ENCODE measurements around the gene DPCD.

The DPCD gene

DNA sequence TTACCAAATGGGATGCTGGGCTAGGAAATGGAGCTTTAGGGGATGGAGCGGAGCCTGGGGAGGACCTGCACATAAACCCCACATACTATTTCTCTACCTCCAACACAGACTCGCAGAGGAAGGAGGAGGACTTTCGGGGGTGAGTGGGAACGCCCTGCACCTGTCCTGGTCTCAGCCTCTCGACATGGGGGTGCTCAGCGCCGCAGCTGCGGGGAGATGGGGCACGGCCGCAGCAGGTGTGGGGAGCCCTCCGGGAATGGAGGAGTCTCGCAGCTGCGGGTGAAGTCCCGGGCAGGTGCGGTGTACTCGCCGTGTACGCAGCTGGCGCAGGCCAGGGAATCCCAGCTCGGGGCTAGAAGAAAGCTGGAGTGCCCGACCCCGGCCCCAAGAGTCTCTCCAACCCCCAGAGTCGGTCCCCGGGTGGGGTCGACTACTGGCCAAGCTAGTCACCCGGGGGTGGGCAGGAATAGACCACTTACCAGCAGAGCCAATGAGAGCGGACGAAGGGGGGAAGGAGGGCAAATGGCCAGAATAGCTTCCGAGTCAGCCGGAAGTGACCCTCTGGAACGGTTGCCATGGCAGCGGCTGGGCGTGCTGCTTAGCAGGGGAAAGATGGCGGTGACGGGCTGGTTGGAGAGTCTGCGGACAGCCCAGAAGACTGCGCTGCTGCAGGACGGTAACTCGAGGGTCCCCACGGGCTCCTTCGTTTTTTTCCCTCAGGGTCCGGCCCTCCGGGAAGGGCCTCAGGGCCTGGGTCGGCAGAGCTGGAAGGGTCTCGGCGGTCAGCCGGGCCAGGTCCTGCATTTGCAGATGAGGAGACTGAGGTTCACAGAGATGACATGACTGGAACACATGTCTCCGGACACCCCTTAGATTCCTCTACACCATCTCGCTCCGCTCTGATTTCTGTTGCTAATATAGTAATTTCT lies at the start of gene DPCD, which contains the start of gene POLL:
DPCD (plus strand) TSS at position 597 of the 929 bp plus-strand sequence; CDS start at position 613, 16 bp downstream.
POLL (minus strand) TSS at position 533 of the 929 bp plus-strand sequence. CDS start 897 bp downstream, outside the sequence.
- DNase-seq: peak; percentile 91

DNA sequence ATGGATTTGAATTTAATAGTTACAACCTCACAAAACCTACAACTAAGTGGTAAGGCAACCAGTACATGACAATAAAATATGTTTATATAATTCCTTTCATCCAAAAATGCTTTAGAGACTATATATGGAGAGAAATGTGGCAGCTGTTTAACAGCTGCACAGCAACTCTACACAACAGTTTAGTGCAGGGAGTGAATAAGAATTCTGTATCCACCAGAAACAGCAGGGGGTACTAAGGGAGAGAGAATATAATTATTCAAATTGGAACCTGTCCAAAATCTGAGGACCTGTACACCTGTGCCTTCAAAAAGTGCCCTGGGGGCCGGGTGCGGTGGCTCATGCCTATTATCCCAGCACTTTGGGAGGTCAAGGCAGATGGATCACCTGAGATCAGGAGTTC lies 49.7 kb upstream of the DPCD start:
- DNase-seq: no peak

DNA sequence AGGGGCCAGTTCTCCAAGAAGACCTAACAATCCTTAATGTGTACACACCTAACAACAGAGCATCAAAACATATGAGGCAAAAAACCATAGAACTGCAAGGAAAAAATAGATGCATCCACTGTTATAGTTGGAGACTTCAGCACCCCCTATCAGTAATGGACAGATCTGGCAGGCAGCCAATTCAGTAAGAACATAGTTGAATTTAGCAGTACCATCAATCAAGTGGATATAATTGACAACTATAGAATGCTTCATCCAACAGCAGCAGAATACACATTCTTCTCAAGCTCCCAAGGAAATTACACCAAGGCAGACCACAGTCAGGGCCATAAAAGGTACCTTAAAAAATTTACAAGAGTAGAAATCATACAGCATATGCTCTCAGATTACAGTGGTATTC lies 42.2 kb upstream of the DPCD start:
- no peak for DNase-seq

DNA sequence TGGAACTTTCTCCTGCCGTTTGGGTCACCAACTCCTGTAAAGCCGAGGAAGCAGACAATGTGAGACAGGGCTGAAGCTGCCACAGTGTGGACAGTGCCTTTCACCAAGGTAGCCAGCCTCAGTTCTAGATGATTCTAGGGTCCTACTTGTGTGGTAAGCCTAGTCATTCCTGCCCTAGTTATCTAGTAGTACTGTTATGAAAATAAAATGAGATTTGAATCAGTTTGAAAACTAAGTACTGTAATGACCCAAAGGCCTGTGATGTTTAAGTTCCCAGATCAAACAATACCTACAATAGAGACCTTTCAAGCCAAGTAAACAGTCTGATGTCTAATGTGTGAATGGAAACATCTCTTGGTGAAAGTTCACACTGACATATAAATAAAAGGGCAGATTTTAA lies 37.2 kb upstream of the DPCD start:
- DNase-seq: no peak

DNA sequence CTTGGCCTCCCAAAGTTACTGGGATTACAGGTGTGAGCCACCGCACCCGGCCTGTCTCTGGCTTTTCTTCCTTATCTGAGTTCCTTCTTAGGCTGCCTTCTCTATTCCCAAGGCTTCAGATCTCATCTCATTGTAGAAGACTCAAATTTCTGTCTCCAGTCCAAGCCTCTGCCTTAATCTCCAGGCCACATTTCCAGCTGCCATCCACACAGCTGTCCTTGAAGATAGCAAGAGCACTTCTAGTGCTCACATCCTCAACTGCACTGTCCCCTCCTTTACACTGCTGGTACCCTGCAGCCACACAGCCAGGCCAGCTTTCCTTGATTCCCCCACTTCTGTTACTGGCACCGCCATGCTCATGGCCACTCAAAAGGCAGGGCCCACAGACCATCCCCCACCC lies 35.7 kb upstream of the DPCD start:
- no peak for DNase-seq

DNA sequence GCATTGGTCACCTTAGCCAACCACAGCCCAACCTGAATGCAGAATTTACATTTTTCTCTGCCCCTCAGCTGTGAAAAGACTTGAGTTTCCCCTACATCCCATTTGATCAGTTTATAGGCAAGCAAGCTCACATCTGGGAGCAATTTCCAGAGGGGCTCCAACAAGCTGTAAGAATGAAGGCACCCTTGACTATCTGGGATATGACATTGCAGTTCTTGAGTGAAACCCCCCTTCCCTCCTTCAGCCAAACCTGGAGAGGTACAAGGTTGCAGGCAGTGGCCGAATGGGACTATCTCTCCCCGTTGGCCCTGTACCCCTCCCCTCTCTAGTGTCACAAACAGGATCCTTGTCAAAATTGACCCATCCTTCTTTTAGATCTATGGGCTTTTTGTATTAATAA lies 30.6 kb upstream of the DPCD start:
- no peak for DNase-seq

DNA sequence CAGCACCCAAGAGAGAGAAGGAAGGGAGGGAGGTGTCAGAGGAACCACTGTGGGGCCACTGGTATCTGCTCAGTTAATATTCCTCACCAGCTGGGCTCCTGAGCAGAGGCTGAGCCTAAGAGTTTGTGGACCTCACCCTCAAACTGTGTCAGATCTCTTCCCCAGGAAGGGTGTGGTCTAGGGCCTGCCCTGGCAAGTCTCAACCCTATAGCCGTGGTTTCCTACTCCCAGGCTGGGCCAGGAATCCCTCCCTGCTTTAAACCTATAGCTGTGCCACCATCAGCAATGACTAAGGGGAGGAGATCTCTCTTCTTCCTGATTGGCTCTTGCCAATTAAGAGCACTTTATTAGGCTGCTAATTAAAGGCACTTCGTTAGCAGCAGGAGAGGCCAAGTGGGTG lies 29.9 kb upstream of the DPCD start:
- no peak for DNase-seq

DNA sequence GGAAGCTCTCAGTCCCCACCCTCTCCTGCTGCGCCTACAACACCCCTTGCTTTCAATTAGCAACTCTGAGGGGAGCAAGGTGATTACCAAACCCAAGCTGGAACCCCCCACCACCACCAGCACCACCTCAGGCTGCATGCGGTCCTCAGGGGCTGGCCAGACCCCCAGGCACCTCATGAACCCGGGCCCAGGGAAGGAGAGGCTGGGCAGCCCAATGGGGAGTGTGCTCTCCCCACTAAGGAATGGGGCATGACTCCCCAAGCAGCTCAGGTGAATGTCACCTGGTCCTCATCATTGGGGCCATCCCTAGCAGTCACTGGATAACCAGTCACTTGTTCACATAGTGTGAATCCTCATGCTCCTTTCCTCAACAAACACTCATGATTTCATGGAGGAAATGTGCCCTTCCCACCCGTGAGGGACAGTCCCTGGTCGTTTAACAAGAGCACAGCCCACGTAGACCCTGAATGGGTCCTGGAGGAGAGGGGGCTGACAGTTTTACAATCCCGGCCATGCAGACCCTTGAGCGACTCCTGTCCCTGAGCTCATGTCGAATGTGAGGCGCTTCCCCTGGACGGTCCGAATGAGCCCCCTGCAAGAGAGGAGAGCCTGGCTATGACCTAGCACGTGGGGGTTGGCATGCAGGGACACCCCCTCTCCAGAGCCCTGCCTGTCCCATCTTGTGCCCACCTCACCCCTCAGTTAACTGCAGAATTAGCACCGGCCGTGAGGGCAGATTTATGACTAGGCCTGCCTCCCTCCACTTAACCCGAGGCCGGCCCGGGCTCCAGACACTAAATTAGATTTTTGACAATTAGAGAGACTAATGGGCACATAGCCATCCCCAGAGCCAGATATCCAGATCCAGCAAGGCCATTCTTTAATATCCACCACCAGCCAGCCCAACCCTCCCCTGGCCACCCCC lies 29.2 kb upstream of the DPCD start:
- no peak for DNase-seq

DNA sequence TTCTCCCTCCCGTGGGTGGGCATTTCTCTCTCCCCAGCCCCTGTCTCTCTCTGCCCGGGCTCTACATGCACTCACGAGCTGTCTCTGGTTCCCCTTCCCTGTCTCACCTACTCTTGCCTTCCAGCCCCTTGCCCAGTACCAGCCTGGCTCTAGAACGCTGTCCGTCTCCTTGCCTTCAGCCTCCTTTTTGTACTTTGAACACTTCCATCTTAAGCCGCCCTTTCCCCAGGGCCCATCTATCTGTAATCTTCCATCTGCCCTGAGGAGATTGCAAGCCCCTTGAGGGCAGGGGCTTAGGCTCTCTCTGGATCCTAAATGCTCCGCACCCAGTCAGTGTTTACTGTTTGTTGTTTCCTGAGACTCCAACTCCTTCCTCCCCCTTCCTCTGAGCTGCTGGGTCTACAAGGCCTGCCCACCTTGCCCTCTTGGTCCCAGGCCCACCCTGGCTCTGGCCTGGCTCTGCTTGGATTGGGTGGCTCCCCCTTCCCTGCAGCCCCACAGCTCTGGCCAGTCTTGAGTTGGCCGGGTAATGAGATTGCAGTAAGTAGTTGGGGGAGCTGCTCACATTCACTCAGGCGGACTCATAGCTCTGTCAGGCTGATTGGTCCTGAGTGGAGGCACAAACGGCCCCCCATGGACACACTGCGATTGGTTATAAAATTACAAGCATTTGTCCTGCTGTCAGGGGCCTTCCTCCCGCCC lies 28.4 kb upstream of the DPCD start:
- no peak for DNase-seq

DNA sequence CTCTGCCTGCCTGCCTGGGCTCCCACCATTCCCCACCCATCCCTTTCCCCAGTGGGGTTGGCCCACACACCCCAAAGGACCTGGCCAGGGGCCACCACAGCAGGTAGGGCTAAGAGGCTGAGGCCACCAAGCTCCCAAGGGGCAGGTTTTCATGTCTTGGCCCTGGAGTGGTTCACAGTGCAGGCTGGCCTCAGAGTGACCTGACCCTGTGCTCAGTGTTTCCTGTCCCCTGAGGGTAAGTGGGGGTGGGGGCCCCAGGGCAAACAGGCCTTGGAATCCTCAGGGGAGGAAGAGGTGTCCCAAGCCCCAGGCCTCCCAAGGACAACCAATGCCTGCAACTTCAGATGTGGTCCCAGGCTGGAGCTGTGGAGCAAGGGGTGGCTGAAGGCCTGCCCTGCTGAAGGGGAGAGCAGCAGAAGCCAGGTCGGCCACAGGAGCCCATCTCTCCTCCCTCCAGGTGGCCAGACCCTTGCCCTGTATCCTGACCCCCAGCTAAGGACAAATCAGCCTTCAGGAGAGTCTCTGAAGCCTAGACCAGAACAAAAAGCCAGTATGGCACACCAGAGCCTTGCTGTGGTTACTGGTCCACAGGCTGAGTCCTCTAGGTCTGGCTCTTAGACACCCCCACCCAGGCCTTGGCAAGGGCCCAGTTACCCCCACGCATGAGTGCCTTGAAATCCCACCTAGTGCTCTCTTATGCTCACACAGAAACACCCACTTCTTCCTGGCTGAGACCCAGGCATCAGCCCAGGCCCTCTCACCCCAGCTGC lies 27.6 kb upstream of the DPCD start:
- no peak for DNase-seq

DNA sequence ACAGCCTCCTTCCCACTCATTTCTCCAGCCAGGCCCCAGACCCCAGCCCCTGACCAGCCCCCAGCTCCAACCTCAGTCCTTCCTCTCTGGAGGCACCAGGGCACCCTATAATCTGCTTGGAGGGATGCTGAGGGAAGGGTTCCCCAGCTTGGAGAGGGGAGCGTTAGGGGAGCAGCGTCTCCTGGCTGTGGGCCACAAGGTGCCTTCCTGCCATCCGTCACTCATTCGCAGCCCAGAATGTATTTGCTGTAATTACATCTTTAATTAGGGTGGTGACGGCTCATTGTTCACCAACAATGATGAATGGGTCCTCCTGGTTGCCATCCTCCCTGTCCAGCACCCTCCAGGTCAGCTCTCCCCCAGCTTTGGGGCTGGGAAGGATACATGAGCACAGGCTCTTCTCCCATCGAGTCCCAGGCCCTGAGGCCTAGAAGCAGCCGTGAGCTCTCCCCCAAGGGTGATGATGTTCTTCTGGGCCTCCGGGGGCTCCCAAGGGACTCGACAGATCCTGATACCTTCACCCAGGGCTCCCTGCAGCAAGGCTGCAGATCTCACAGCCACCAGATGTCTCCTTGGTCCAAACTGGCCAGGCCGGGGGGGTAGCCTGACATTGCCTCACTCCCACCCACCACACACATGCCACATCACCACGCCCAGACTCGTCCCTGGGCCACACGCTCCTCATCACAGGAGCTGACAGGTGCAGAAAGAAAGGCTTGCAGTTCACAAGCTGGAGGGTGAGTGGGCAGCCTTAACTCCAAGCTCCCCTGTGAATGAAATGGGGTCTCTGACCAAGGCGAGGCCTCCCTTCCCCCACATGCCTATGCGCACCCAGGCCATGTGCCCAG lies 26.8 kb upstream of the DPCD start:
- no peak for DNase-seq

DNA sequence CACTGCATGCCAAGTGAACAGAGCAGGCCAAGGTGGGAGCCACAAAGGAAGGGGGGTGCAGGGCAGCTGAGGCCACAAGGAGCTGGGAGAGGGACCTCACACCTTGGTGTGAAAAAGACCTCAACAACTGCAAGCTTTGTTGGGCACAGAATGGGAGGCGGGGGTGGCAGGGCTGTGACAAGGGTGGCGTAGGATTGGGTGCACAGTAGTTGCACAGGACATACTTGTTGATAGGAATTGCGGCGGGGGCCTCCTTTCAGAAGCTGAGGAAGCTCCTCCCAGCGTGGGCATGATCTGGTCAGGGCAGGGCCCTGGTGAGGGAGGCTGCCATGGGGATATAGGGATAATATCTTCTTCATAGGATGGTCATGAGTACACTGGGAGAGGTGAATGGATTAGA lies 25.9 kb upstream of the DPCD start:
- no peak for DNase-seq

DNA sequence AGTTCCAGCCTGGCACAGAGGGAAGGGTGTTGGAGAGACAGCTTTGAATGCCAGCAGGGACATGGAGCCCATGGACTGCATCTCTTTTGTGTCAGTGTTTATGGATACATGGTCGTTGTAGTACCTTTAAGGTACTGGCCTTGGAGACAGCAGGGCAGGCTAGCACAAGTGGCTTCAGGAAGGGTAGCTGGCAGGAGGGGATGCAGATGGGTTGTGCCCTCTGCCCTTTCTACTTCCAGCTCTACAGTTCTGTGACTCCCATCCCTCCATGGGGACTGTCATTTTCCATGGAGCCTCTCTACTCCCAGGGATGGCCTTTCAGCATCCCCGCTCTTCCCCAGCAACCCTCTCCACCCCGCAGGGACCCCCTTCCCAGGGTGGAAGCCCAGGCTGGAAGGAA lies 25.1 kb upstream of the DPCD start:
- DNase-seq: no peak

DNA sequence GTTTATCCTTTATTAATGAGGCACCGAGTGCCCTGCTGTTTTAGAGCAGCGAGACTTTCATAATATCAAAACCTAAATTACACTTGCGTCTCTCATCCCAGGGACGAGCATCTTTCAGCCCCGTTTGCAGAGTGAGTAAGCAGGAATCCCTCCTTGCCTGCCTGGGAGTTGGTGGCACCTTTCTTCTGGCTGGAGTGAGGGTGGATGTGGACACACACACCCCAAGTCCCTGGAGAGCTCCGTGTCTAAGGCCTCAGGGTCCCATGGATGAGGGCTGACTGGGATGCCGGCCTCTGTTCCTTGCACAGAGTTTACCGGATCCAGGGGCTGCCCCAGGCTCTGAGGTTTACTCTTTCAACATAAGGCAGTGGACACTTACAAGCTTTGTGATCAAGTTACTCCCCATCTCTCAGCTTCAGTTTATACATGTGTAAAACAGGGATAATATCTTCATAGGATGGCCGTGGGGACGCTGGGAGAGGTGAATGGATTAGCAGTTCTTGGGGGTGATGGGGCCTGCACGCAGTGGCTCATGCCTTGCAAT lies 24.6 kb upstream of the DPCD start:
- no peak for DNase-seq

DNA sequence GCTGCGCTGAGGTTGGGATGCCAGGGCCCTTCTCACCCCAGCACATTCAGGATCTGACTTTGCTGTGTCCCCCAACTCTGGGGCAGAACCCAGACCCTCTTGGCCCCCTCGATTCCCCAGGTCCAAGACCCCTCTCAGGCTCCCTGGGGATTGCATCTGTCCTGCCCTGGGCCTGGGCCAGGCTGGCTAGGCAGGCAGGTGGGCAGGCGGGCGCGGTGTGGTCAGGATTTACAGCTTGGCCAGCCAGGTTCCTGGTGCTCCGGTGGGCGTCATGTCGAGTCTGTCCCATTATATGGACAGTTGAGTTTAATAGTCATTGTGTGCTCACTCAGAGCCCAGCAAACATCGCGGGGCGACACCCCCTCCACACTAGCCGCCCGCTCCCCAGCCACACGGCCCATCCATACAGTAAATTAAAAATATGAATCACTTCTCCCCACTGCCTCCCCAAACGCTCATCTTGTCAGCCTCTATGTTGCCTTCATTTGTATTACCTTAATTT lies 23.6 kb upstream of the DPCD start:
- no peak for DNase-seq

DNA sequence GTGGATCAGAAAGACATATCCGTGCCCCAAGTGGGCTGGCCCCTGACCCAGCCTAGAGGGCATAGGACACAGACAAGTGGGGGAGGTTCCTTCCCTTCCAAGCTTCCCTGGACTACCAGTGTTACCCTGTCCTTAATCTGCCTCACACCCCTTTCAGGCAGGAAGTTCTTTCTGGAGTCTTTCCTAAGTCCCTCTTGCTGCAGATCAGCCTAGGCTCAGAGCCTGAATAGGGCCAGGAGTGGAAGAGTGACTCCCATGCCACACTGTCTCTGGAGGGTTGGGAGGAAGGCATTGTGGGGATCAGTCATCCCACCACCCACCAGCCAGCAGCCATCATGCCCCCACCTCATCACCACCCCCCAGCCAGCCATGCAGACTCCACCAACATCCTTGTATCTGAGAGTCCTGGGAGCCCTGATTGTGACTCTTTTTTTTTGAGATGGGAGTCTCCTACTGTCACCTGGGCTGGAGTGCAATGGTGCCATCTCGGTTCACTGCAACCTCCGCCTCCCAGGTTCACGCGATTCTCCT lies 22.7 kb upstream of the DPCD start:
- DNase-seq: no peak

DNA sequence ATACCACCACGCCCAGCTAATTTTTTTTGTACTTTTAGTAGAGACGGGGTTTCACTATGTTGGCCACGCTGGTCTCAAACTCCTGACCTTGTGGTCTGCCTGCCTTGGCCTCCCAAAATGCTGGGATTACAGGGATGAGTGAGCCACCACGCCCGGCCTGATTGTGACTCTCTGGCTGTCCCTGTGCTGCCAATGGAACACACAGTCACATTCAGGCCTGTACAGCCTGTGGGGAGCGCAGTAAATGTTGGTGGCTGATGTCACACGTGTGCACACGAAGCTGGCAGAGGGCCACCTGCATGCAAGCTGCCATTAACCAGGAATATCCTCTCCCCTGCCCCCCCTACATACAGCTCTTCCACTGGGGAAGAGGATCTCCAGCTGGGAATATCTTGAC lies 22.2 kb upstream of the DPCD start:
- DNase-seq: no peak

DNA sequence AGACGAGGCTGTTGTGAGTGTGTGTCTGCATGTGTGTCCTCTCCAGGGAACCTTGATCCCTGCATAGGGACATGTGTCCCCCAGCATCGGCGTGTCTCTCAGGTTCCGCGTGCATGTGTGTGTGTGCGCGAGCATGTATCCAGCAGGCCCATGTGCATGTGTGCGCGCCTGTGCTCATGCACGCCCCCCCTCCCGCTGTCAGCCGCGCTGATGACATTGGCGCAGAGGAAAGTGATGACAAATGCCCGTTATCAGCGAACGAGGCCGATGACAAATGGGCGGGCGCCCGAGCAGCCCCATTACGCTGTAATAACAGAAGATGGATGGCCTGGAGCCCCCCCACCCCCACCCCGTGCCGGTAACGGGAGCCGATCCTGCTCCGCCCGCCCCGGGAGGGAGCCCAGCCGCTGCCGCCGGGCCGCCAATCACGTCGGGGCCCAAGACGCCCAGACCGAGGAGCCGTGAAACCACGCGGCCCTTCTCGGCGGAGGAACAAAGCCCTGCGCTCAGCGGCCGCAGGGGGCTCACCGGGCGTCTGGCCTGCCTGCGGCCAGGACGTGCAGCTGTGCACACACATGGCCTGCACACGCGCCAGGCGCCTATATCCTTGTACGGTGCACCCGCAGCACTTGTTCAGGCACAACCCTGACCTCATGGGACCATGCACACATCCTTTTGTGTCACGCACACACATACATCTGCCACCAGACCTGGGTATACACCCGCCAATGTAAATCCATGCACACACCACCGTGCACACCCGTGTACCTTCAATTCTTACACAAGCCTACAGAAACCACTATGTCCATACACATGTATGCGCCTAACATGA lies 21.6 kb upstream of the DPCD start:
- no peak for DNase-seq

All from activated naive CD4-positive, alpha-beta T cell treated with Interleukin-2 at 50 U/mL for 16 hours (primary cell).